GM04503 (cell line): ENCODE measurements around the gene LAT.
"Not testable (repeated sequence)": the region's sequence is repeated elsewhere in the genome, so short reads cannot be mapped to it uniquely, and the experiment has no call there.

Experiments used
- DNase-seq: peaks from one replicate; pipeline ENCODE4 v3.0.0-alpha.2; 2012; ENCODE audit warnings: low read depth

The LAT gene, protein sequence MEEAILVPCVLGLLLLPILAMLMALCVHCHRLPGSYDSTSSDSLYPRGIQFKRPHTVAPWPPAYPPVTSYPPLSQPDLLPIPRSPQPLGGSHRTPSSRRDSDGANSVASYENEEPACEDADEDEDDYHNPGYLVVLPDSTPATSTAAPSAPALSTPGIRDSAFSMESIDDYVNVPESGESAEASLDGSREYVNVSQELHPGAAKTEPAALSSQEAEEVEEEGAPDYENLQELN

GRCh38 chr16:28984619-28985135, at the start of gene LAT:
Gene LAT (plus strand): TSS chr16:28985052. CDS start chr16:28985418, 366 bp downstream.
- DNase-seq: no peak

- DNase-seq: no peak
Observed at GRCh38 chr16:28935346-28935745, 49.5 kb upstream of the LAT start.

GRCh38 chr16:28935924-28936783, 48.7 kb upstream of the LAT start:
- no peak for DNase-seq

DNA sequence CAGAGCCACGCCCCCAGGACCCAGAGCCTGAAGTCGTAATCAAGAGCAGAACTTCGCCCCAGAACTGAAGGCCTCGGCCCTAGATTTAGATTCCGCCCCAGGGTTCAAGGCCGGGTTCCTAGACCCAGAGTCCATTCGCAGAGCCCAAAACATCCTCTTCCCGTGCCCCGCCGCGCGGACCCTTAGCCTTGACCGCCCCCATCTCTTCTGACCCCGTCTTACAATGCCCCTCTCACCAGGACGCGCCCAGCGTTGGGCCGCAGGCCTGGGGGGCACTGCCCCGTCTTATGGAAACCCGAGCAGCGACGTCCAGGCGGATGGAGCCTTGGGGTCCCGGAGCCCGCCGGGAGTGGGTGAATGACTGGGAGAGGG, 48.1 kb upstream of the LAT start:
- DNase-seq: no peak

- no peak for DNase-seq
Observed at GRCh38 chr16:28937222-28937876, 47.5 kb upstream of the LAT start.

- DNase-seq: no peak
Observed at GRCh38 chr16:28938721-28939120, 46.1 kb upstream of the LAT start.

- DNase-seq: not testable (repeated sequence)
Observed at GRCh38 chr16:28939825-28940224, 45.0 kb upstream of the LAT start.

DNA sequence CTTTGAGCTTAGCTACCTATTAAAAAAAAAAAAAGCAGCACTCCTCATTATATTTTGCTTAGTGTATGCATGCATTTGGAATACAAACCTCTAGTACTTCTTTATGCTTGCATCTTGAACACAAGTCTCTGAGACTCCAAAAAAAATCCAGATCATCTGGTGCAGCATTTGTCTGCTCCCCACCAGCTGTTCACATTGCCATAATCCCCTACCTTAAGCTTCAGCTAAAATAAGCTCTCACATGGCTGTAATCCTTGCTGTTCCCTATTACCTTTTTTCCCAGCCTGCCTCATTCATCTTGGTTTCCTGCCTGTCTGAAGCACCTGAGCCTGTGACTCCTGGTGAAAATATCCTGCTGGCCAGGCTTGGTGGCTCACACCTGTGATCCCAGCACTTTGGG, 41.6 kb upstream of the LAT start:
- DNase-seq: no peak

DNA sequence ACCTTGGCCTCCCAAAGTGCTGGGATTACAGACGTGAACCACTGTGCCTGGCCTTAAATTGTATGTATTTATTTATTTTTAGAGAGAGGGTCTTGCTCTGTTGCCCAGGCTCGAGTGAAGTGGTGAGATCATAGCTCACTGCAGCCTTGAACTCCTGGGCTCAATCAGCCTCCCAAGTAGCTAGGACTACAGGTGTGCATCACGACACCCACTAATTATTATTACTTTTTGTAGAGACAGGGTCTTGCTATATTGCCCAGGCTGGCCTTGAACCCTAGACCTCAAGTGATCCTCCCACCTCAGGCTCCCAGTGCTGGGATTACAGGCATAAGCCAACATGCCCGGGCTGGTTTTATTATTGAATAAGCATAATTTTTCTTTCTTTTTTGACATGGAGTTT, 38.2 kb upstream of the LAT start:
- no peak for DNase-seq

- DNase-seq: peak; percentile 99
Observed at GRCh38 chr16:28950648-28951409, 34.0 kb upstream of the LAT start, which contains the start of gene NFATC2IP. Gene NFATC2IP (plus strand): TSS chr16:28950937. CDS start chr16:28951012, 75 bp downstream.

GRCh38 chr16:28951410-28951943, 33.4 kb upstream of the LAT start:
- DNase-seq: no peak

DNA sequence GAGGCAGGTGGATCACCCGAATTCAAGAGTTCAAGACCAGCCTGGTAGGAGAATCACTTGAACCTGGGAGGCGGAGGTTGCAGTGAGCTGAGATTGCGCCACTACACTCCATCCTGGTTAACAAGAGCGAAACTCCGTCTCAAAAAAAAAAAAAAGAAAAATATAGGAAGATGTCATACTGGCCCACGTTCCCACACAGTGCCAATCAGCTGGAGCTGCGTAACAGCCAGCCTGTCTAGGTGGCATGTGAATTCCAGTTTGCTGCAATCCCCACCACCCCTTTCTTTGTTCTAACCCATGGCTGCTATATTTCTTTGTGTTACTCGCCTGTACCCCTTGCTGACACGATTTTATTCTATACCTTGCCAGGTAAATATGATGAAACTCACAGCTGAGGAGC, 26.6 kb upstream of the LAT start:
- no peak for DNase-seq

DNA sequence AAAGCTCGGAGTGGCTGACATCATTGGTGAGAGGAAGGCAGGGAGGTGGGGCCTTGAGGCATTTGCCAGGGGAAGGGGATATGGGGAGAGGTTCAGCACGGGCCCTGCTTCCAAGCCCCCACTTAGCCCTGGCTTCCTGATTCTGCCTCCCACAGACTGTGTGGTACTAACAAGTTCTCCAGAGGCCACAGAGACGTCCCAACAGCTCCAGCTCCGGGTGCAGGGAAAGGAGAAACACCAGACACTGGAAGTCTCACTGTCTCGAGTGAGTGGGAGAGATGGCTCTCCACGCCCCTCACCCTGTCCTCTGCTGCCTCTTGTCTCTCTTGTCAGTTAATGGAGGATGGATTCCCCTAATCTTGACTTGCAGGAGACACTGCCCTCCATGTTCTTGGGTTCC, 26.0 kb upstream of the LAT start:
- no peak for DNase-seq

DNA sequence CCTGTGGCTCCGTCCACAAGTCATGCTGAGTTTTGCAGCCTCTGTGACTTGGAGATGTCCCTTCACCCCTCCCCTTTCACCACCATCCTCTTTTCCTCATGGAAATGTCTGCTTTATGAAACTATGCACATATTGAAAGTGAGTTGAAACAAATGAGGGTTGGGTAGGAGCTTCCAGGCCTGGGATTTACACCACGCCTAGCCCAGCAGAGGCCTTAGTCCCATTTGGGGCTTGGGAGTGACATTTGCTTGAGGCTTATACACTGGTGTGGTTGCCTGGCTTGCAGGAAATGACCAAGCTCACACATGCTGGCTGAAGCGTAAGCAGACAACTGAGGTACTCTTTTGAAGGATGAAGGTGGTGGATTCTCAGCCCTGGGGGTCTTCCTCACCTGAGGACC, 20.8 kb upstream of the LAT start:
- no peak for DNase-seq

- no peak for DNase-seq
Observed at GRCh38 chr16:28964496-28964895, 20.4 kb upstream of the LAT start.

- no peak for DNase-seq
Observed at GRCh38 chr16:28967156-28967555, 17.7 kb upstream of the LAT start.

DNA sequence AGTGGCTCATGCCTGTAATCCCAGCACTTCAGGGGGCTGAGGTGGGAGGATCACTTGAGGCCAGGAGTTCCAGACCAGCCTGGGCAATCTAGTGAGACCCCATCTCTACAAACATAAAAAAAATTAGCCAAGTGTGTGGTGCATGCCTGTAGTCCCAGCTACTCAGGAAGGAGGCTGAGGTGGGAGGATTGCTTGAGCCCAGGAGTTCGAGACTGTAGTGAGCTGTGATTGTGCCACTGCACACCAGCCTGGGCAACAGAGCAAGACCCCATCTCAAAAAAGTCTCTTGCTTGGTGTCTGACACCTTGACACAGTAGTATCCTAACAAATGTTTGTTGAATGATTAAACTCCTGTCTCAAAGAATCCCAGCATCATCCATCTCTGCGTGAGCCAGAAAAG, 15.2 kb upstream of the LAT start:
- DNase-seq: not testable (repeated sequence)

DNA sequence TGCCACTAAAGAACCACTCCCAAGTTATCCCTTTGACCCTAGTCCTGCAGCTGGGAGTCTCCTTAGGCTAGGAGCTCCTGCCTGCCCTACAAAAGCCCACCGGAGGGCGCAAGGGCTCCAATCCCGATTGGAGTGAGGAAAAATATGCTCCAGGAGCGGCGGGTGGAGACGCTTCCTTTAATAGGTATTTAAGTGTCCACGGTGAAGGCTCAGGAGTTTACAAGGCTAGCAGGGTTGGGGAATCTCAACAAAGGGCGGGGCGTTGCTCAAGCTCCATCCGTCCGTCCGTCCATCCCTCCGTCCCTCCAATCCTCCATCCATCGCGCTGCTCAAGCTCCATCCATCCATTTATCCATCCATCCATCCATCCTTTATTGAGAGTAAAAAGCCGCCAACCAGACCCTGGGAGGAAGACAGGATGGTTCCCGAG, 10.8 kb upstream of the LAT start:
- peak; percentile 25 for DNase-seq

DNA sequence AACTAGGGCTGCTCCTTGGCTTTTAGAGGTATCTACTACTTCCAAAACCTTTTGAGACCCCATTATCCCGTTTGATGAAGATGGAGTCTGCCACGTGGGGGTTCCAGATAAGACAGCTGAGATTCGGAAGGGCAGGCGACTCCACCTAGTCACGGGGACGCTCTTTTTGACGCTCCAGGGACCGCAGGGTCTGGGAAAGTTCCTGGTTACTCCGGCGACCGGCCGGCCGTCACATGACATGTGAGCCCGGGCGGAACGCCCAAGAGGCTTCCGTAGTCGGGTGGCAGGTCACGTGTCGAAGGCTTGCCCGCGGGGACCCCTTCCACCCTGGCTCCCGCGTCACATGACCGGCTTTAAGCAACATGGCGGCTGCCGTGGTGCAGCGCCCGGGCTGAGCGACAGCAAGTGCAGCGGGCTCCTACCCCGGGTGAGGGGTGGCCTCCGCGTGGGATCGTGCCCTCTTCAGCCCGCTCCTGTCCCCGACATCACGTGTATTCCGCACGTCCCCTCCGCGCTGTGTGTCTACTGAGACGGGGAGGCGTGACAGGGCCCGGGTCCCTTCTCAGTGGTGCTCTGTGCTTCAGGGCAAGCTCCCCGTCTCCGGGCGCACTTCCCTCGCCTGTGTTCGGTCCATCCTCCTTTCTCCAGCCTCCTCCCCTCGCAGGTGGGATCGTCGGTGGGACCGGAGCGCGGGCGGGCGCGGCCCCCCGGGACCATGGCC, 10.3 kb upstream of the LAT start, which contains the start of gene SPNS1:
TSS of gene SPNS1 (plus strand) at position 342 of the 721 bp plus-strand sequence. CDS start at position 716, 374 bp downstream.
- DNase-seq: peak; percentile 76

GRCh38 chr16:28975158-28975599, 9.7 kb upstream of the LAT start:
- DNase-seq: no peak
